Measurements from ENCODE around the gene ZYX. TPM values are rescaled to one million over a fixed set of nuclear protein-coding genes. Genes with fewer than 3 reads are reported as not detected.

Gene ZYX
- total and polyA plus RNA-seq, 2 experiments from 2014 or later, result 31.8 to 202 TPM

GRCh38 chr7:143433759-143434158, 52.6 kb downstream of the ZYX start:
- H3K79me2 ChIP-seq, result no peaks in the 10 kb centered on the region
- H3K9me3 ChIP-seq (ENCODE audit: low read depth), result no peaks in the 10 kb centered on the region
- H3K27ac ChIP-seq, result no peak overlapping the region
- WGBS (ENCODE audit: low lambda C conversion rate, missing lambda C conversion rate), result 88% methylated on average over 4 of the region's 4 CpGs
- no peak for TF ChIP-seq EZH2phosphoT487 (IDR thresholded peaks at IDR 0.05; ENCODE audit: low read depth, severe bottlenecking, unreplicated experiment)
- TF ChIP-seq CTCF (IDR thresholded peaks at IDR 0.05; ENCODE audit: poor library complexity), result no peak
- H2AFZ ChIP-seq, result no peak overlapping the region
- no peaks in the 10 kb centered on the region for H4K20me1 ChIP-seq (ENCODE audit: insufficient read depth, poor library complexity, severe bottlenecking)
- no peaks in the 10 kb centered on the region for H3K36me3 ChIP-seq (replicated peaks; ENCODE audit: insufficient read depth, low read depth)
- H3K4me1 ChIP-seq (ENCODE audit: insufficient read depth), result no peaks in the 10 kb centered on the region
- H3K9me2 ChIP-seq (replicated peaks; ENCODE audit: insufficient read depth), result no peaks in the 10 kb centered on the region
- H3K4me2 ChIP-seq, result no peak overlapping the region
- H3K4me3 ChIP-seq, result no peak overlapping the region
- H3K27me3 ChIP-seq, result no peaks in the 10 kb centered on the region
- DNase-seq (ENCODE audit: low spot score), result no peak

- WGBS (ENCODE audit: low lambda C conversion rate, missing lambda C conversion rate), result 96% methylated on average over 9 of the region's 9 CpGs
- Histone ChIP-seq H3K27ac (no peak overlapping the region), H3K4me2 (no peak overlapping the region), H3K9me2 (replicated peaks; ENCODE audit: insufficient read depth) (no peaks in the 10 kb centered on the region), H3K36me3 (replicated peaks; ENCODE audit: insufficient read depth, low read depth) (no peaks in the 10 kb centered on the region), H3K27me3 (no peaks in the 10 kb centered on the region), H3K4me3 (no peak overlapping the region), H3K79me2 (no peaks in the 10 kb centered on the region), H2AFZ (no peak overlapping the region), H3K4me1 (ENCODE audit: insufficient read depth) (no peaks in the 10 kb centered on the region), H3K9me3 (ENCODE audit: low read depth) (no peaks in the 10 kb centered on the region), H4K20me1 (ENCODE audit: insufficient read depth, poor library complexity, severe bottlenecking) (no peaks in the 10 kb centered on the region)
- no peak for DNase-seq (ENCODE audit: low spot score)
- TF ChIP-seq EZH2phosphoT487 (IDR thresholded peaks at IDR 0.05; ENCODE audit: low read depth, severe bottlenecking, unreplicated experiment), result no peak
- no peak for TF ChIP-seq EZH2 (IDR thresholded peaks at IDR 0.05; ENCODE audit: borderline replicate concordance)
- no peak for TF ChIP-seq CTCF (IDR thresholded peaks at IDR 0.05; ENCODE audit: poor library complexity)
Measured at GRCh38 chr7:143434660-143435059, 53.5 kb downstream of the ZYX start.

GRCh38 chr7:143435266-143435665, 54.1 kb downstream of the ZYX start:
- H3K9me2 ChIP-seq (replicated peaks; ENCODE audit: insufficient read depth), result no peaks in the 10 kb centered on the region
- no peaks in the 10 kb centered on the region for H3K27me3 ChIP-seq
- H3K27ac ChIP-seq, result no peak overlapping the region
- H3K4me1 ChIP-seq (ENCODE audit: insufficient read depth), result no peaks in the 10 kb centered on the region
- no peak overlapping the region for H3K4me3 ChIP-seq
- H3K9me3 ChIP-seq (ENCODE audit: low read depth), result no peaks in the 10 kb centered on the region
- WGBS (ENCODE audit: low lambda C conversion rate, missing lambda C conversion rate), result 95% methylated on average over 2 of the region's 2 CpGs
- H4K20me1 ChIP-seq (ENCODE audit: insufficient read depth, poor library complexity, severe bottlenecking), result no peaks in the 10 kb centered on the region
- H3K36me3 ChIP-seq (replicated peaks; ENCODE audit: insufficient read depth, low read depth), result no peaks in the 10 kb centered on the region
- no peak for TF ChIP-seq CTCF (IDR thresholded peaks at IDR 0.05; ENCODE audit: poor library complexity)
- no peak for TF ChIP-seq EZH2 (IDR thresholded peaks at IDR 0.05; ENCODE audit: borderline replicate concordance)
- H2AFZ ChIP-seq, result no peak overlapping the region
- H3K4me2 ChIP-seq, result no peak overlapping the region
- H3K79me2 ChIP-seq, result no peaks in the 10 kb centered on the region
- DNase-seq (ENCODE audit: low spot score), result no peak

GRCh38 chr7:143436325-143436946, 55.3 kb downstream of the ZYX start:
- 91% methylated on average over 3 of the region's 3 CpGs for WGBS (ENCODE audit: low lambda C conversion rate, missing lambda C conversion rate)
- TF ChIP-seq EZH2 (IDR thresholded peaks at IDR 0.05; ENCODE audit: borderline replicate concordance) (no peak), EZH2phosphoT487 (IDR thresholded peaks at IDR 0.05; ENCODE audit: low read depth, severe bottlenecking, unreplicated experiment) (no peak), CTCF (IDR thresholded peaks at IDR 0.05; ENCODE audit: poor library complexity) (no peak)
- H3K4me1 ChIP-seq (ENCODE audit: insufficient read depth), result no peaks in the 10 kb centered on the region
- no peaks in the 10 kb centered on the region for H4K20me1 ChIP-seq (ENCODE audit: insufficient read depth, poor library complexity, severe bottlenecking)
- no peak overlapping the region for H2AFZ ChIP-seq
- no peak overlapping the region for H3K4me2 ChIP-seq
- H3K9me3 ChIP-seq (ENCODE audit: low read depth), result no peaks in the 10 kb centered on the region
- H3K27ac ChIP-seq, result no peak overlapping the region
- no peaks in the 10 kb centered on the region for H3K9me2 ChIP-seq (replicated peaks; ENCODE audit: insufficient read depth)
- H3K4me3 ChIP-seq, result no peak overlapping the region
- no peaks in the 10 kb centered on the region for H3K79me2 ChIP-seq
- DNase-seq (ENCODE audit: low spot score), result no peak
- no peaks in the 10 kb centered on the region for H3K36me3 ChIP-seq (replicated peaks; ENCODE audit: insufficient read depth, low read depth)
- no peaks in the 10 kb centered on the region for H3K27me3 ChIP-seq
